Measurements from ENCODE around the gene SMAD5.

Gene SMAD5

GRCh38 chr5:136230176-136230575 lies 97.5 kb downstream of the SMAD5 start:
- intact Hi-C loops (cut with DNase I; ENCODE audit: low total_unique reads), result no loop called here
- no peak for DNase-seq
- Histone ChIP-seq H3K27ac (no peak overlapping the region), H3K27me3 (peaks cover 0 to 11% of the 10 kb centered on the region in 2 donors), H3K4me3 (no peak overlapping the region), H3K9me3 (no peaks in the 10 kb centered on the region), H3K36me3 (no peaks in the 10 kb centered on the region), H3K4me1 (no peaks in the 10 kb centered on the region)
- TF ChIP-seq CTCF (IDR thresholded peaks at IDR 0.05), result no peak

- intact Hi-C loops (cut with DNase I; ENCODE audit: low total_unique reads), result no loop called here
- no peak for TF ChIP-seq CTCF (IDR thresholded peaks at IDR 0.05)
- Histone ChIP-seq H3K27me3 (peaks cover 0 to 8% of the 10 kb centered on the region in 2 donors), H3K4me3 (no peak overlapping the region), H3K4me1 (no peaks in the 10 kb centered on the region), H3K9me3 (no peaks in the 10 kb centered on the region), H3K27ac (no peak overlapping the region), H3K36me3 (no peaks in the 10 kb centered on the region)
- DNase-seq, result no peak
Observed at GRCh38 chr5:136232316-136232715, 99.7 kb downstream of the SMAD5 start.

Measured in tibial artery (tissue), 4 donors.